HG02840 (cell line): Measurements from ENCODE around the gene COX7A2.

Experiments
- ATAC-seq: cut with Tn5 transposase; IDR thresholded peaks from one replicate; pipeline ENCODE4 v1.9.1; 2021; ENCODE audit warnings: mild to moderate bottlenecking, moderate library complexity, moderate number of reproducible peaks; ENCODE audit not compliant: unreplicated experiment, low FRiP score

Gene COX7A2

GRCh38 chr6:75223428-75223827 is 20.2 kb downstream of the COX7A2 start:
- no peak for ATAC-seq

- no peak for ATAC-seq
Observed at GRCh38 chr6:75222261-75222660, 21.3 kb downstream of the COX7A2 start.

GRCh38 chr6:75221116-75221515 is 22.5 kb downstream of the COX7A2 start:
- no peak for ATAC-seq

- no peak for ATAC-seq
Observed at GRCh38 chr6:75220357-75220756, 23.2 kb downstream of the COX7A2 start.

GRCh38 chr6:75219263-75219662 is 24.3 kb downstream of the COX7A2 start:
- ATAC-seq = no peak

GRCh38 chr6:75217193-75217592 is 26.4 kb downstream of the COX7A2 start:
- no peak for ATAC-seq

- ATAC-seq = no peak
Observed at GRCh38 chr6:75215291-75215690, 28.3 kb downstream of the COX7A2 start.

- ATAC-seq = no peak
Observed at GRCh38 chr6:75213732-75214131, 29.9 kb downstream of the COX7A2 start.

GRCh38 chr6:75213112-75213511 is 30.5 kb downstream of the COX7A2 start:
- no peak for ATAC-seq

- no peak for ATAC-seq
Observed at GRCh38 chr6:75211920-75212590, 31.5 kb downstream of the COX7A2 start.

GRCh38 chr6:75210885-75211739 is 32.5 kb downstream of the COX7A2 start:
- no peak for ATAC-seq

GRCh38 chr6:75209184-75209723 is 34.3 kb downstream of the COX7A2 start:
- ATAC-seq = no peak

- ATAC-seq = peak; percentile 70
Observed at GRCh38 chr6:75208298-75209183, 35.1 kb downstream of the COX7A2 start.

GRCh38 chr6:75206576-75207342 is 36.8 kb downstream of the COX7A2 start:
- no peak for ATAC-seq

- no peak for ATAC-seq
Observed at GRCh38 chr6:75205776-75206575, 37.6 kb downstream of the COX7A2 start, which contains the start of gene COL12A1. TSS of gene COL12A1 (minus strand) at chr6:75206053. CDS start at chr6:75202792, 3,261 bp downstream.

- ATAC-seq = no peak
Observed at GRCh38 chr6:75204959-75205775, 38.4 kb downstream of the COX7A2 start.

- ATAC-seq = no peak
Observed at GRCh38 chr6:75204217-75204958, 39.2 kb downstream of the COX7A2 start.
